CD4-positive, alpha-beta T cell treated with Interleukin-12 subunit alpha and Interleukin-12 subunit beta, for 1 hour (primary cell): ENCODE data around the gene MAP3K7.

Experiments
- DNase-seq: peaks from one replicate; pipeline ENCODE4 v3.0.0-alpha.2; 2020

MAP3K7 gene

GRCh38 chr6:90586836-90587638, at the start of gene MAP3K7:
Gene MAP3K7, minus strand, starts transcription at chr6:90587072. Its CDS starts 189 bp downstream, at chr6:90586883.
- peak; percentile 94 for DNase-seq

GRCh38 chr6:90631046-90631445, 44.2 kb upstream of the MAP3K7 start:
- no peak for DNase-seq

- DNase-seq = no peak
Measured at GRCh38 chr6:90621581-90621980, 34.7 kb upstream of the MAP3K7 start.

GRCh38 chr6:90619221-90619620, 32.3 kb upstream of the MAP3K7 start:
- DNase-seq = no peak

DNA sequence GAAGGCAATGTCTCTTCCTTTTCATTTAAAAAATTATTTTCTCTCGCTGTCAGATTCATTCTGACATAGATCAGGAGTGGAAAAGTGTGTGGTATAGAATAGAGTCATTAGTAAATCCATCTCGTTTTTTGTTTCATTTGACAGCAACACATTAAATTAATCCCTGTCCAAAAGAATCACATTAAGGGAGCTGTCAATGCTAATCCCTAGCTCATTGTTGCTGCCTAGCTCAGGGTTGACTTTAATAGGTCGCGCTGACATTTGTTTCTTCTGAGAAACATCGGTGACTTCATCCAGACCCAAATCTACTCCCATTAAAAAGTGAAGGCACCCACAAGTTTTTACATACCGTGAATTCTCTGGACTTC, 25.4 kb upstream of the MAP3K7 start:
- DNase-seq = no peak

- DNase-seq = no peak
Measured at GRCh38 chr6:90611543-90612312, 24.9 kb upstream of the MAP3K7 start.

DNA sequence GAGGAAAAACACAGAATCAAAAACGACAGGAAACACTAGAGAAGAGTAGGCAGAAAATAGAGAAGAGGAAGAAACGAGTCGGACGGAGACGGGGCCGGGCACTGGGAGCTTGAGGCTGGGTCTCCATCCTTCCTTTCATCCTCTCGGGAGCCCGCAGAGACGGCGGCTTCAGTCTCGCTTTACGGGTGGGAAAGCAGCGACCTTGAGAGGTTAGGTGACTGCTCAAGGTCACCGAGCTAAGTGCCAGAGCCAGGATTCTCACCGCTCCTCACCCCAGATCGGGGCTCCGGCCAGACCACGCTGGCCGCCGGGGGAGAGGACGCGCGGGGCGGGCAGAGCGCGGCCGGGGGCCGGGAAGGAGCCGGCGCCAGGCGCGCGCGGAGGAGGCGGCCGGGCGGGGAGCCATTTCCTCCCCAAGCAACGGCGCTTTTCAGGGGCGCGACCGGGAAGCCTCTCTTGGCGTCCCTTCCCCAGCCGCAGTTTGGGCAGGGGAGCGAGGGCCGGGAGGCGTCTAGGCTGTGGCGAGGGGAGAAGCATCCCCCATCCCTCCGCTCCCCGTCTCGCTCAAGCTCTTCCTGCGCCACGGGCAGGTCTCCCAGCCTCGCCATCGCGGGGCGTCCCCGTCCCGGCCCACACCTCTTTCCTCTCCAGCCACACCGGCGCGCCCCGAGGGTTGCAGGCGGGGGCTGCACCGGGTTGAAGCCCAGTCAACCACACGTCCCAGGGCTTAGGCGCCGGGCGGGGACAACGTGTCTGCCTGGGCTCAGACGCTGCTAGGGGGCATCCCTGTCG, 24.1 kb upstream of the MAP3K7 start:
- DNase-seq = no peak

GRCh38 chr6:90610301-90610750, 23.5 kb upstream of the MAP3K7 start:
- no peak for DNase-seq

- DNase-seq = no peak
Measured at GRCh38 chr6:90605749-90606340, 19.0 kb upstream of the MAP3K7 start.

- no peak for DNase-seq
Measured at GRCh38 chr6:90604546-90604945, 17.7 kb upstream of the MAP3K7 start.

GRCh38 chr6:90599151-90599550, 12.3 kb upstream of the MAP3K7 start:
- no peak for DNase-seq

- no peak for DNase-seq
Measured at GRCh38 chr6:90598192-90598951, 11.5 kb upstream of the MAP3K7 start.

- DNase-seq = no peak
Measured at GRCh38 chr6:90596967-90597539, 10.2 kb upstream of the MAP3K7 start.

GRCh38 chr6:90595854-90596253, 9.0 kb upstream of the MAP3K7 start:
- DNase-seq = no peak

DNA sequence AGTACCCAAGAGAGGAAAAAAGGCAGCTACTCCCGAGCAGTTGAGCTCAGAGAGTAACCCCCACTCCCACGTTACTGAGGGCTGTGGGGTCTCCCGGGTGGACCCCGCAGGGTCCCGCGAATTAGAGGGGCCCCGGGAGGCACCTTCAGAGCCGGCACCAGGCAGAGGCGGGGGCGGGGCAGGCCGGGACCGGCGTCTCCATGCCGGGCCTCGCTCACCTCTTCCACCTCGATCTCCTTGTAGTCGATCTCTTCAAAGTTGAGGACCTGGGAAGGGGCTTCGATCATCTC, 381 bp downstream of the MAP3K7 start:
- DNase-seq = no peak

GRCh38 chr6:90584636-90585255, 2.1 kb downstream of the MAP3K7 start:
- DNase-seq = no peak

DNA sequence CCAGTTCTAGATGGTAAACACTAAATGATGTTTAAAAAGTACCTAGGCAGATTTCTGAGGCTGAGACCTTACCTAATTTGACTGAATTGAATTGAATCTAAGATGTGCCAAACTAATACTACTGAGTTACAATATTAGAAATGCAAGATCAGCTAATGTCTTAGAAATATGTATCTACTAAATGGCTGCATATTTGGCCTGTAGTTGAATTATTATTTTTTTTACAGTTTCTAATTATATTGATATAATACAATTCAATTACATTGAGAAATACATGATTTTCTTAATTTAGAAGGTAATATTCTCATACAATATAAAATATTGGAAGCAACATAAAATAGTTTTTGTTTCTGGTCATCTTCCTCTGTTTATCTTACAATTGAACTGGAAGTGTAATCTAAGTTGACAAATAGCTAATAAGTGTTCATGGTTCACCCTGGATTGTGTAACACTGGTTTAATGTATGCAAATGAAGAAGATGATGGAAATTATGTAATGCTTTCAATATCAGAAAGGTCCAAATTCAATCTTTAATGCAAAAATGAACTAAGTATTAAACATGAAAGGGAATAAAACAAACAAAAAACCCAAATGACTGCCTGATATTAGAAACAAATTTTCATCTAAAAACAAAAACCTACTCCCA, 2.9 kb downstream of the MAP3K7 start:
- DNase-seq = no peak

DNA sequence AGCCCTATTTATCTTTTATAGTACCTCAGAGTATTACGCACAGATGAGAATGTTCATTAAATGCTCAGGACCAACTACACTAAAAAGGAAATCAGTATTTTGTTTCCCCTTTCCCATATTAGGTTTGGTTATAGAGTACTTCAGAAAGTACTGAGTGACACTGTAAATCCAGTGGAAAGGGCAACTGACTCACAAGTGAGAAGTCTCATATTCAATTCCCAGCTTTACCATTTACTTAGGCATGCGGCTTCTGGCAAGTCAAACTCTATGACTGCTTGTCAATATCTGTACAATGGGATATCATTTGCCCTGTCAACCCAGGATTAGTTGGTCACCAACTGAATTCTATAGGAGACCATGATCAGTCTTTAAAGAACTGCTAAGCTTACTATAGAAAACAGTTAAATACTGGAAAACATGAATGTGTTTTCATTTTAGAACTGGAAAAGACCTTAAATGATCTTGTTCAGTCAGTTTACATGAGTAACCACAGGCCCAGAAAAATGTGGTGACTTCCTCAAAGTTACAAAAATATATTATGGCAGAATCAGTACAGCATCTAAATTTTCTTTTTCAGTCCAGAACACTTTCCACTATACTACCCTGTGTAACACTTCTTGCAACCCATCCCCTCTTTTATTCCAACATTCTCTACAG, 3.6 kb downstream of the MAP3K7 start:
- DNase-seq = no peak

- DNase-seq = no peak
Measured at GRCh38 chr6:90581146-90581545, 5.7 kb downstream of the MAP3K7 start.

- no peak for DNase-seq
Measured at GRCh38 chr6:90578894-90579549, 7.8 kb downstream of the MAP3K7 start.
